IMR-90 (cell line): ENCODE data around the gene AKNA. TPM values are rescaled to one million over a fixed set of nuclear protein-coding genes. Genes with fewer than 3 reads are reported as not detected.

ENCODE experiments used
- ATAC-seq: fragments of 200-7000 bp; cut with Tn5 transposase; 2 replicates; pipeline ENCODE4 v1.9.1; 2020; ENCODE audit warnings: low read depth, mild to moderate bottlenecking, moderate library complexity
- BruUV-seq: library from RNA; stranded (reverse); fragments of 400-500 nt; replicated peaks from 2 replicates; lab custom pipeline; 2021; lab: Mats Ljungman, UMichigan
- CTCF ChIA-PET: fragments of 300-600 bp; formaldehyde crosslinking; extraction: SDS; loops from one replicate; lab custom pipeline; 2021; ENCODE audit warnings: antibody characterized with exemption; lab: Yijun Ruan, JAX
- POLR2A ChIA-PET: fragments of 300-600 bp; sonication (Branson Sonifier 250); formaldehyde crosslinking; loops from one replicate; lab custom pipeline; 2022; ENCODE audit warnings: antibody characterized with exemption; ENCODE audit not compliant: unreplicated experiment; lab: Charles Lee
- DNase-seq: peaks from one replicate; pipeline ENCODE4 v3.0.0; 2013
- H2AFZ ChIP-seq: replicated peaks from 2 replicates; pipeline ENCODE3; 2013; ENCODE audit warnings: low read length, mild to moderate bottlenecking; ENCODE audit not compliant: poor library complexity
- H2AK5ac ChIP-seq: 2 replicates; pipeline ENCODE4 v1.6.1; 2013; ENCODE audit warnings: low read depth, low read length, inconsistent platforms
- H2AK9ac ChIP-seq: replicated peaks from 2 replicates; pipeline ENCODE3; 2013; ENCODE audit warnings: mild to moderate bottlenecking, low read depth, low read length, moderate library complexity; ENCODE audit not compliant: poor library complexity
- H2BK120ac ChIP-seq: 2 replicates; pipeline ENCODE4 v1.6.1; 2013; ENCODE audit warnings: low read depth, low read length, inconsistent platforms
- H2BK15ac ChIP-seq: 3 replicates; pipeline ENCODE4 v1.6.1; 2013; ENCODE audit warnings: low read depth, low read length, inconsistent platforms
- H2BK20ac ChIP-seq: 2 replicates; pipeline ENCODE4 v1.6.1; 2013; ENCODE audit warnings: low read depth, mild to moderate bottlenecking, inconsistent platforms, low read length, moderate library complexity
- H2BK5ac ChIP-seq: 2 replicates; pipeline ENCODE4 v1.6.1; 2013; ENCODE audit warnings: mild to moderate bottlenecking, low read depth, low read length, inconsistent platforms; ENCODE audit not compliant: poor library complexity, severe bottlenecking
- H3K14ac ChIP-seq: replicated peaks from 2 replicates; pipeline ENCODE4 v1.6.1; 2013; ENCODE audit warnings: low read depth, low read length, inconsistent platforms
- H3K18ac ChIP-seq: 2 replicates; pipeline ENCODE4 v1.6.1; 2013; ENCODE audit warnings: low read depth, low read length, control low read depth
- H3K23ac ChIP-seq: 2 replicates; pipeline ENCODE4 v1.6.1; 2013; ENCODE audit warnings: low read depth, low read length, inconsistent platforms
- H3K27ac ChIP-seq: 2 replicates; pipeline ENCODE4 v1.5.1; 2013; ENCODE audit warnings: mild to moderate bottlenecking, control low read depth, low read length; ENCODE audit not compliant: insufficient read depth
- H3K27me3 ChIP-seq: 2 replicates; pipeline ENCODE4 v1.6.1; 2013; ENCODE audit warnings: low read length; ENCODE audit not compliant: control insufficient read depth, insufficient read depth
- H3K36me3 ChIP-seq: 2 replicates; pipeline ENCODE4 v1.6.1; 2013; ENCODE audit warnings: low read length, mixed read lengths; ENCODE audit not compliant: control insufficient read depth, insufficient read depth
- H3K4ac ChIP-seq: 2 replicates; pipeline ENCODE4 v1.6.1; 2013; ENCODE audit warnings: low read depth, low read length, inconsistent platforms
- H3K4me1 ChIP-seq: 2 replicates; pipeline ENCODE4 v1.6.1; 2013; ENCODE audit warnings: low read length, mixed read lengths; ENCODE audit not compliant: control insufficient read depth, insufficient read depth
- H3K4me2 ChIP-seq: 2 replicates; pipeline ENCODE4 v1.6.1; 2013; ENCODE audit warnings: low read depth, mild to moderate bottlenecking, control low read depth, low read length, moderate library complexity
- H3K4me3 ChIP-seq: 2 replicates; pipeline ENCODE4 v1.5.1; 2013; ENCODE audit warnings: low read depth, mild to moderate bottlenecking, control low read depth, low read length, moderate library complexity; ENCODE audit not compliant: insufficient read depth
- H3K56ac ChIP-seq: 2 replicates; pipeline ENCODE4 v1.6.1; 2013; ENCODE audit warnings: low read length, inconsistent platforms; ENCODE audit not compliant: insufficient read depth; ENCODE audit errors: extremely low read depth
- H3K79me1 ChIP-seq, 2 experiments: 2 replicates each; pipeline ENCODE4 v1.6.1; 2013; ENCODE audit warnings: low read length in 2 of 2, inconsistent platforms in 1 of 2, low read depth in 1 of 2
- H3K9ac ChIP-seq: 2 replicates; pipeline ENCODE4 v1.6.1; 2013; ENCODE audit warnings: low read depth, low read length, control low read depth
- H3K9me1 ChIP-seq: 2 replicates; pipeline ENCODE4 v1.6.1; 2013; ENCODE audit warnings: low read length, inconsistent platforms; ENCODE audit not compliant: insufficient read depth
- H3K9me3 ChIP-seq: 2 replicates; pipeline ENCODE4 v1.6.1; 2013; ENCODE audit warnings: low read length; ENCODE audit not compliant: control insufficient read depth, insufficient read depth
- H4K20me1 ChIP-seq: 2 replicates; pipeline ENCODE4 v1.6.1; 2013; ENCODE audit warnings: low read length, inconsistent platforms; ENCODE audit not compliant: insufficient read depth
- H4K5ac ChIP-seq: 2 replicates; pipeline ENCODE4 v1.6.1; 2013; ENCODE audit warnings: mild to moderate bottlenecking, low read depth, low read length, control low read depth
- H4K8ac ChIP-seq, 2 experiments: 2 replicates each; pipeline ENCODE4 v1.6.1; 2013; ENCODE audit warnings: low read depth in 2 of 2, low read length in 2 of 2, control low read depth in 1 of 2, inconsistent platforms in 1 of 2
- H4K91ac ChIP-seq: 2 replicates; pipeline ENCODE4 v1.6.1; 2013; ENCODE audit warnings: low read depth, low read length, inconsistent platforms; ENCODE audit not compliant: insufficient read depth
- BHLHE40 ChIP-seq: fragments of 150-350 bp; IDR thresholded peaks from 2 replicates; pipeline ENCODE4 v1.6.1; 2016; ENCODE audit warnings: mild to moderate bottlenecking, low read depth, low read length
- CEBPB ChIP-seq: IDR thresholded peaks from 2 replicates; pipeline ENCODE4 v1.6.1; 2012; ENCODE audit warnings: low read depth, low read length, improper control_type of control experiment
- CHD1 ChIP-seq: IDR thresholded peaks from 2 replicates; pipeline ENCODE4 v1.6.1; 2012; ENCODE audit warnings: low read depth, low read length, improper control_type of control experiment
- CTCF ChIP-seq: conservative IDR thresholded peaks from 2 replicates; pipeline ENCODE4 v1.5.1; 2012; ENCODE audit warnings: mild to moderate bottlenecking, low read depth, low read length, improper control_type of control experiment
- ELK1 ChIP-seq: fragments of 150-350 bp; IDR thresholded peaks from 2 replicates; pipeline ENCODE4 v1.6.1; 2016; ENCODE audit warnings: low read depth, mild to moderate bottlenecking, low read length, moderate library complexity, borderline replicate concordance
- FOS ChIP-seq: fragments of 150-350 bp; IDR thresholded peaks from 2 replicates; pipeline ENCODE4 v1.6.1; 2016; ENCODE audit warnings: low read depth, low read length
- MAFK ChIP-seq: IDR thresholded peaks from 2 replicates; pipeline ENCODE4 v1.6.1; 2012; ENCODE audit warnings: low read depth, low read length, improper control_type of control experiment
- MAZ ChIP-seq: IDR thresholded peaks from 2 replicates; pipeline ENCODE4 v1.6.1; 2012; ENCODE audit warnings: low read depth, mild to moderate bottlenecking, low read length, improper control_type of control experiment, moderate library complexity, borderline replicate concordance
- MXI1 ChIP-seq: IDR thresholded peaks from 2 replicates; pipeline ENCODE4 v1.6.1; 2012; ENCODE audit warnings: low read depth, mild to moderate bottlenecking, low read length, moderate library complexity, borderline replicate concordance
- NFE2L2 ChIP-seq: fragments of 150-350 bp; IDR thresholded peaks from 2 replicates; pipeline ENCODE4 v1.6.1; 2016; ENCODE audit warnings: low read depth, mild to moderate bottlenecking, low read length
- POLR2A ChIP-seq: IDR thresholded peaks from 2 replicates; pipeline ENCODE4 v1.6.1; 2012; ENCODE audit warnings: mild to moderate bottlenecking, low read depth, low read length
- RAD21 ChIP-seq: IDR thresholded peaks from 2 replicates; pipeline ENCODE4 v1.6.1; 2012; ENCODE audit warnings: low read length, improper control_type of control experiment
- RCOR1 ChIP-seq: IDR thresholded peaks from 2 replicates; pipeline ENCODE4 v1.6.1; 2012; ENCODE audit warnings: mild to moderate bottlenecking, low read length, improper control_type of control experiment; ENCODE audit not compliant: insufficient replicate concordance
- RFX5 ChIP-seq: IDR thresholded peaks from 2 replicates; pipeline ENCODE4 v1.8.0; 2012; ENCODE audit warnings: low read depth, mild to moderate bottlenecking, low read length, moderate library complexity
- SMC3 ChIP-seq: fragments of 150-350 bp; IDR thresholded peaks from 2 replicates; pipeline ENCODE4 v1.6.1; 2016; ENCODE audit warnings: low read depth, mild to moderate bottlenecking, antibody characterized with exemption, low read length, moderate library complexity
- USF2 ChIP-seq: fragments of 150-350 bp; IDR thresholded peaks from 2 replicates; pipeline ENCODE4 v1.6.1; 2017; ENCODE audit warnings: mild to moderate bottlenecking, antibody characterized with exemption, low read length, low read depth
- WGBS, 2 experiments: methylation state at CpG; one replicate each; pipeline versions ENCODE4 v1.1.5 to v1.1.7; 2013; ENCODE audit warnings: missing lambda C conversion rate in 2 of 2; ENCODE audit not compliant: insufficient read length in 1 of 2; ENCODE audit errors: extremely low coverage in 2 of 2; 5-methylcytosine and 5-hydroxymethylcytosine counted together
- dilution Hi-C: fragments of 300-500 bp; cut with HindIII; formaldehyde crosslinking; loops from one replicate; pipeline ENCODE4 v1.14.3; 2018; ENCODE audit warnings: low sequenced_read_pairs; ENCODE audit not compliant: unreplicated experiment
- in situ Hi-C: fragments of 300-500 bp; cut with MboI; formaldehyde crosslinking; loops from 3 replicates; pipeline ENCODE4 v1.14.3; 2019; ENCODE audit warnings: low sequenced_read_pairs, inconsistent platforms, mixed read lengths
- intact Hi-C: fragments of 100-400 bp; cut with micrococcal nuclease; formaldehyde crosslinking; loops from 2 replicates; pipeline ENCODE4 v1.10.0; 2022
- polyA plus RNA-seq, 3 experiments: library from polyadenylated mRNA; depleted of rRNA; stranded (reverse); fragments of >200 nt; gene quantifications; 2 replicates each; pipeline ENCODE4 v1.2.3, GENCODE V29; 2012; ENCODE audit warnings: low replicate concordance in 1 of 3
- total RNA-seq: library from RNA; depleted of rRNA; stranded (reverse); fragments of >200 nt; gene quantifications from 2 replicates; pipeline ENCODE4 v1.2.3, GENCODE V29; 2012

Gene AKNA
- total and polyA plus RNA-seq, 2 of the 4 experiments (the other 2 are of a cell fraction) = 2.7 to 7.3 TPM

- POLR2A ChIA-PET = no interaction called here
- Histone ChIP-seq H3K9ac (no peak overlapping the region), H3K27me3 (peaks cover 35% of the 10 kb centered on the region), H3K36me3 (no peaks in the 10 kb centered on the region), H2BK120ac (no peak overlapping the region), H3K79me1 (no peaks in the 10 kb centered on the region), H3K4me1 (peaks cover 7% of the 10 kb centered on the region; the same call in 1 of the 2 replicates), H2AK9ac (no peak overlapping the region), H4K91ac (no peak overlapping the region), H4K20me1 (no peaks in the 10 kb centered on the region), H3K9me1 (0 out of 2 replicates have a peak, but pooled peaks cover 5% of the 10 kb centered on the region), H2BK15ac (no peak overlapping the region), H2BK5ac (no peak overlapping the region), H3K9me3 (no peaks in the 10 kb centered on the region), H2AK5ac (no peak overlapping the region), H3K23ac (no peak overlapping the region), H3K56ac (no peak overlapping the region), H2BK20ac (no peak overlapping the region), H3K18ac (no peak overlapping the region), H3K4me3 (no peak overlapping the region), H3K4me2 (no peak overlapping the region), H2AFZ (no peak overlapping the region), H4K8ac (no peak overlapping the region), H3K4ac (no peak overlapping the region), H3K14ac (no peak overlapping the region), H4K5ac (no peak overlapping the region), H3K27ac (no peak overlapping the region)
- CTCF ChIA-PET = interaction anchor here (1.7 kb wide), 1 partner anchor 232 kb away, joined by 3 read pairs; no protein-coding TSS in a partner anchor
- dilution Hi-C loops = no loop called here
- DNase-seq (no peak), ATAC-seq (no peak)
- intact Hi-C loops = no loop called here
- TF ChIP-seq MAZ (no peak), ELK1 (no peak), RFX5 (no peak), POLR2A (no peak), CTCF (no peak), RAD21 (no peak), FOS (no peak), MAFK (no peak), NFE2L2 (no peak), CHD1 (no peak), CEBPB (no peak), SMC3 (no peak), RCOR1 (no peak), USF2 (no peak), BHLHE40 (no peak), MXI1 (no peak)
- in situ Hi-C loops = no loop called here
- no CpG with 5 or more reads among the region's 2 CpGs for WGBS, 2 experiments
- BruUV-seq = no TSS peak
Observed at GRCh38 chr9:114421147-114421546, 33.4 kb upstream of the AKNA start.
